GM10847 (cell line): Measurements from ENCODE around the gene PTBP1.

Source experiments
- POLR2A ChIP-seq: IDR thresholded peaks from 2 replicates; pipeline ENCODE4 v1.6.1; 2011; ENCODE audit not compliant: insufficient read length; ENCODE audit errors: extremely low read depth

PTBP1 gene

GRCh38 chr19:800360-801029 lies 3.2 kb downstream of the PTBP1 start:
- no peak for TF ChIP-seq POLR2A

DNA sequence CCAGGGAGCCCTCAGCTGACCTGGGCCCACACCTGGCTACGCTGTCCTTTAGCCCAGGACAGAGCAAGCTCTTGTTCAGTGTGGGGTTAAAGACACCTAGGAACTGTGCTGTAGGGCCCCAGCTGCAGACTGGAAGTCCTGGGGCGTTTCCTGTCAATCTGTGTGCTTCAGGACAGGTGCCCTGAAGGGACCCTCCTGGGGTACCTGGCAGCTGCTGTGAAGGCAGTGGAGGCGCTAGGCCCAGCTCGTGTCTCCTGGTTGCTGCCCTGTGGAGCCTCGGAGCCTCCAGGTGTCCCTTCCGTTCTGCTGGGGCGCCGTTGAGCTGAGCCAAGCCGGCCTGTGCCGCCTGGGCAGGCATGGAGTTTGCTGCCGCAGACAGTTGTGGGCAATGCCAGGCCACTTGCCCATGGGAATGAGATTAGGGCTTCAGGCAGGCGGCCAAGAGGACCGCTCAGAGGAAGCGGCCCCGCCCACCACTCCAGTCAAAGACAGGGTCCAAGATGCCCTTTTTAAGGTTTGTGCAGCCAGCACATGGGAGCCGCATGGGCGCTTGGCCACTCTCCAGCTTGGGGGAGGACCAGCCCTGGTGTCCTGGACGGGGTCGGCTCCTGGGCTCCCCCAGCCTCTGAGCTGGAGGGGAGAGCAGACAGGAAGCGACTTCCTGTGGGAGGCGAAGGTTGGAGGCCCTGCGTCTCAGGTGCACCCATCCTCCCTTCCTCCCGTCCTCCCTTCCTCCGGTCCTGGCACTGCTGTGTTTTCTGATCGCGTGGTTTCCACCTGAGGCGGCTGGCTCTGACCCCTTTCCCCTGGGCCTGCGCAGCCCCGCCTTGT lies 4.0 kb downstream of the PTBP1 start:
- no peak for TF ChIP-seq POLR2A

DNA sequence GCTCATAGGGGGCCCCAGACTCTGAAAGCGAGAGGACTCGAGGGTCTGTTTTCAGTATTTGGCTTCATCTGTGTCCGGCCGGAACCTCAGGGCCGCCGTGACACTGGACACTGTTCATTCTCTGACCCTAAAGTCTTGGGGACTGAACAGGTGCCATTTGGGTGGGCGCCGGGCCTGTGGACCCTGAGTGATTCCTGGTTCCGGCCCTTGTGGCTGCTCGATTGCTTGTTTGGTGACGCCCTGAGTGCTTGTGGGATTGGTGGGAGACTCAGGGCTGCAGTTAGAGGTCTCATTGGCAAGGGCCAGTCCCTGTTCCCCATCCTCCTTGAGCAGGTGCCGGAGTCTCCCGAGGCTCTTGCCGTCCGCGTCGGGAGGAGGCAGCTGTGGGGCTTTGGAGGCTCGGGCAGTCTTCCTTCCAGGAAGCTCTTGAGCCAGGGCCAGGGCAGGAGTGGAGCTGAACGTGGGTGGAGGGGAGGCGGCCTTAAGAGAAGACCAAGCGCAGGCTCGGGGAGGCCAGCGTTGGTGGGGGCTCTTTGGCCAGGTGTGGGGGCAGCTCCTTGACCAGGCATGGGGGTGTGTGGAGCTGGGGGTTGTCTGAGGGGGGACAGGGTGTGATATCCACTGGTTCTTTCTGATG lies 4.7 kb downstream of the PTBP1 start:
- TF ChIP-seq POLR2A: no peak

DNA sequence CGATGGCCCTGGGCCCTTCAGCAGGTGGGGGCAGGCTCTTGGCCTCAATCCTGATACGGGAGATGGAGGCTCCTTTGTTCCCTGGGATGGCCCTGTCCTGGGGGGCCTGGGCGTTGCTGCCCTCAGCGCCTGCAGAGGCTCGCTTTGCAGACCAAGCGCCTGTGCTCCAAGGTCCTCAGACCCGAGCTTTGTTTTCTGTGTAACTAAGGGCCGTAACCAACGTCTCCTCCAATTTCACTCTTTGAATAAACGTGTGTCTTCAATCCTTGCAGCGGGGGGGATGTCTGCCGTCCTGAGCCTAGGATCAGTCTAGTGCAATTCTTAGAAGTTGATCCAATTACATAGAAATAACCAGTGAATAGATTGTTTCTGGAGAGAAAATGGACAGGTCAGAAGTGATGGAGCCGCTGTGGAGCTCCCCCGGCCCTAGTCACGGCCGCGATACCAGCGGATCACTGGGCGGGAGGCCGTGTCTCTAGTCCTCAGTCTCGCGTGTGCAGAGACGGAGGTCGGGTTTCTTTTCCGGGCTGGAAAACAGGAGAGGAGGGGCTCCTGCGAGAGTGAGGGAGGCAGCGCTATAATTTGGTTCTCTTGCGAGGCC lies 5.3 kb downstream of the PTBP1 start:
- TF ChIP-seq POLR2A: no peak

GRCh38 chr19:803099-803561 lies 5.9 kb downstream of the PTBP1 start:
- no peak for TF ChIP-seq POLR2A

GRCh38 chr19:803686-804418 lies 6.6 kb downstream of the PTBP1 start:
- TF ChIP-seq POLR2A: no peak

- TF ChIP-seq POLR2A: no peak
These were observed 7.3 kb downstream of the PTBP1 start for GRCh38 chr19:804419-805165.

- no peak for TF ChIP-seq POLR2A
These were observed 7.9 kb downstream of the PTBP1 start for GRCh38 chr19:805166-805551.

GRCh38 chr19:805600-806550 lies 8.6 kb downstream of the PTBP1 start:
- TF ChIP-seq POLR2A: no peak

DNA sequence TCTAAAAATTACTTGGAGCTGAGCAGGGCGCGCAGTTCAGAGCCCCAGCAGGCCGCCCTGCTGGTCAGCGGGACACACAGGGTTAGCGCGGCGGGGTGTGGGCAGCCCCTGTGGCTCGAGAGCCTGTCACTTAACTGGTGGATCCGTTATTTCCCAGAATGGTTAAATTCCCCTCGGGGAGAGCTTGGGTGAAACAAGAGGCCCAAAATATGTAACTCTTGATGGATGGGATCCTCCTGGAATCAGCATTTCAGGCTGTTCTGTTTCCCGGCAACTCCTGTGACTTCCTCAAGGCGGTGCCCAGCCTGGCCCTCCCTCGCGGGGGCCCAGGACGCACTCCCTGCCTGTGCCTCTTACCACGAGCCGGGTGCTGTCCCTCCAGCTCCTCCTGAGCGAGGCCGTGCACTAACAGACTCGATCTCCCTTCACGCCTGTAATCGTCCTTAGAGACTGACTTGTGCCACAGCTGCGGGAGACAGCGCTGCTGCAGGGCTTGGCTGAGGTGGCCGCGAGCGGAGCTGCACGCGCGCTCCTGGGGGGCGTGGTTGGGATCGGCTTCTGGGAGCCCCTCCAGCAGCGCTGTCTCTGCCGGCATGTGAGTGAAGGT lies 9.7 kb downstream of the PTBP1 start:
- TF ChIP-seq POLR2A: no peak

DNA sequence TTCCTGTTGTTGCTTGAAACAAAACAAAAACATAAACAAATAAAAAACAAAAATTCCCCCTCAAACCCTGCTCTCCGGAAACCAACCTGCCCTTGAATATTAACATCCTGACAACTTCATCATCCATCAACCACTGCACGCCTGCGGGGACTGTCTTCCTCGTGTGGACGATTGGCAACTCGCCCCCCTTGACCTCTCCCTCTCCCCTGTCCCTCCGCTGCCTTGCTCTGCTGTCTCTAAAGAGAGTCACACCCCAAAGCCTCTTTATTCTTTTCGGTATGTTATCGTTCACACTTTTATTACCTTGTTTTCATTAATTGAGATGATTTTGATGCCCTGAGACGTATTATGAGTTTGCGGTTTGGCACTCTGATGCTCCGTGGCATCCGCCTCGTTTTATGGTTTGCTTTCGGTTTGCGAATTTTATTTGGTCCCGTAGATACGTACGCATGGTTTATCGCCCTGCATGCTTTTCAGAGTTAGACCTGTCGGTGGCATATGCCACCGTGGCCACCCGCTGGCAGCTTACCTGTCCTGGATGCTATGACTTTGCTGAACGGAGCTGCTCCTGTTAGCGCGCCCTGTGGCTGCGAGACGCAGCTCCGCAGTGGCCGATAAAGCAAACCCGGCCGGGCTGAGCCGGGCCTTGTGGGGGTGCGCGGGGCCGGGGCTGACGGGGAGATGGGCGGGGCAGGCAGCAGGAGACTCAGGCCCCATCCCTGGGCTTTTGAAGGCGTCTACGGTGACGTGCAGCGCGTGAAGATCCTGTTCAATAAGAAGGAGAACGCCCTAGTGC lies 10.6 kb downstream of the PTBP1 start:
- TF ChIP-seq POLR2A: no peak

- TF ChIP-seq POLR2A: no peak
These were observed 11.1 kb downstream of the PTBP1 start for GRCh38 chr19:808423-808775.

GRCh38 chr19:810077-810855 lies 13.0 kb downstream of the PTBP1 start:
- no peak for TF ChIP-seq POLR2A
